ENCODE results near the gene PRKCE.

PRKCE gene

GRCh38 chr2:46142546-46143428, 491.3 kb downstream of the PRKCE start:
- no peak for DNase-seq (ENCODE audit: low read depth, low spot score)

- no peak for DNase-seq (ENCODE audit: low read depth, low spot score)
These were observed 492.1 kb downstream of the PRKCE start for GRCh38 chr2:46143429-46144132.

GRCh38 chr2:46144133-46144800, 492.8 kb downstream of the PRKCE start:
- DNase-seq (ENCODE audit: low read depth, low spot score), result no peak

GRCh38 chr2:46145017-46145416, 493.5 kb downstream of the PRKCE start:
- DNase-seq (ENCODE audit: low read depth, low spot score), result no peak

GRCh38 chr2:46145840-46146239, 494.4 kb downstream of the PRKCE start:
- DNase-seq (ENCODE audit: low read depth, low spot score), result no peak

GRCh38 chr2:46146866-46147502, 495.5 kb downstream of the PRKCE start:
- no peak for DNase-seq (ENCODE audit: low read depth, low spot score)

GRCh38 chr2:46147626-46148368, 496.3 kb downstream of the PRKCE start:
- DNase-seq (ENCODE audit: low read depth, low spot score), result no peak

GRCh38 chr2:46148369-46148736, 496.9 kb downstream of the PRKCE start:
- no peak for DNase-seq (ENCODE audit: low read depth, low spot score)

- DNase-seq (ENCODE audit: low read depth, low spot score), result no peak
These were observed 499.0 kb downstream of the PRKCE start for GRCh38 chr2:46150445-46150955.

- DNase-seq (ENCODE audit: low read depth, low spot score), result no peak
These were observed 500.1 kb downstream of the PRKCE start for GRCh38 chr2:46151577-46151976.

- DNase-seq (ENCODE audit: low read depth, low spot score), result no peak
These were observed 502.7 kb downstream of the PRKCE start for GRCh38 chr2:46153996-46154753.

GRCh38 chr2:46157072-46157965, 505.8 kb downstream of the PRKCE start:
- no peak for DNase-seq (ENCODE audit: low read depth, low spot score)

- no peak for DNase-seq (ENCODE audit: low read depth, low spot score)
These were observed 506.5 kb downstream of the PRKCE start for GRCh38 chr2:46157966-46158310.

- no peak for DNase-seq (ENCODE audit: low read depth, low spot score)
These were observed 507.2 kb downstream of the PRKCE start for GRCh38 chr2:46158661-46159060.

- DNase-seq (ENCODE audit: low read depth, low spot score), result no peak
These were observed 508.9 kb downstream of the PRKCE start for GRCh38 chr2:46160326-46160725.

GRCh38 chr2:46161315-46161714, 509.8 kb downstream of the PRKCE start:
- no peak for DNase-seq (ENCODE audit: low read depth, low spot score)

GRCh38 chr2:46161911-46162310, 510.4 kb downstream of the PRKCE start:
- DNase-seq (ENCODE audit: low read depth, low spot score), result no peak

- DNase-seq (ENCODE audit: low read depth, low spot score), result no peak
These were observed 511.0 kb downstream of the PRKCE start for GRCh38 chr2:46162329-46163097.

- DNase-seq (ENCODE audit: low read depth, low spot score), result no peak
These were observed 511.6 kb downstream of the PRKCE start for GRCh38 chr2:46163098-46163430.

Measured in smooth muscle cell of the brain vasculature (primary cell).